ENCODE results near the gene NPL. TPM values are rescaled to one million over a fixed set of nuclear protein-coding genes. Genes with fewer than 3 reads are reported as not detected.

NPL gene
- total and polyA plus RNA-seq, 2 donors (not counting 3 experiments of a cell fraction or from before 2014, with no cell fraction given) = 0.14 to 0.75 TPM

GRCh38 chr1:182740120-182740519 is 49.5 kb upstream of the NPL start:
- no TSS peak for BruUV-seq (replicated peaks)
- DNase-seq (ENCODE audit: low read depth, low spot score) (no peak), FAIRE-seq (no peak)
- no peaks in the 10 kb centered on the region for H3K79me2 ChIP-seq (ENCODE audit: control insufficient read depth, insufficient read depth, low read length)
- H3K9me3 ChIP-seq (replicated peaks; ENCODE audit: control insufficient read depth, insufficient read depth, low read length) = no peaks in the 10 kb centered on the region
- no peak overlapping the region for H3K4me2 ChIP-seq (ENCODE audit: insufficient read depth, low read length)
- H3K36me3 ChIP-seq (ENCODE audit: control insufficient read depth in 2 of 2, extremely low read depth in 1 of 2, insufficient read depth in 2 of 2, low read length in 2 of 2) = no peaks in the 10 kb centered on the region
- no peak overlapping the region for H3K9ac ChIP-seq (replicated peaks; ENCODE audit: extremely low read depth, insufficient read depth, low read length)
- intact Hi-C loops (cut with micrococcal nuclease) (no loop called here), dilution Hi-C loops (cut with MboI; ENCODE audit: extremely low pct_ligation_motif_present, low sequenced_read_pairs) (no loop called here)
- no peak overlapping the region for H3K4me3 ChIP-seq (replicated peaks in 1 of 3; ENCODE audit: insufficient read depth in 1 of 3, low read depth in 1 of 3, low read length in 3 of 3)
- POLR2A ChIA-PET = no interaction called here
- H3K27ac ChIP-seq (ENCODE audit: insufficient read depth, low read depth, low read length) = no peak overlapping the region
- no peak for TF ChIP-seq EZH2 (IDR thresholded peaks at IDR 0.05; ENCODE audit: borderline replicate concordance, low read depth, low read length, severe bottlenecking)
- TF ChIP-seq GATA2 (IDR thresholded peaks at IDR 0.05; ENCODE audit: insufficient read depth, insufficient read length, low read depth, low read length) = no peak
- TF ChIP-seq POLR2AphosphoS5 (IDR thresholded peaks at IDR 0.05; ENCODE audit: insufficient read depth, low read depth, low read length) = no peak
- TF ChIP-seq FOS (IDR thresholded peaks at IDR 0.05; ENCODE audit: borderline replicate concordance, insufficient read depth, low read length) = no peak
- no peak for TF ChIP-seq POLR2A (IDR thresholded peaks at IDR 0.05; ENCODE audit: low read depth, low read length)
- no peak for TF ChIP-seq MYC (IDR thresholded peaks at IDR 0.05; ENCODE audit: low read depth, low read length)
- TF ChIP-seq CTCF (IDR thresholded peaks at IDR 0.05; ENCODE audit: extremely low read depth in 1 of 2, insufficient read depth in 1 of 2, low read depth in 1 of 2, low read length in 2 of 2) = no peak
- TF ChIP-seq JUN (IDR thresholded peaks at IDR 0.05; ENCODE audit: borderline replicate concordance, insufficient read depth, insufficient read length, low read depth) = no peak
- TF ChIP-seq MAX (IDR thresholded peaks at IDR 0.05; ENCODE audit: insufficient read depth, insufficient read length) = no peak
- H3K9me1 ChIP-seq (replicated peaks; ENCODE audit: control insufficient read depth, extremely low read depth, insufficient read depth, low read length) = no peaks in the 10 kb centered on the region
- no peaks in the 10 kb centered on the region for H3K4me1 ChIP-seq (ENCODE audit: control insufficient read depth, extremely low read depth, insufficient read depth, low read length)
- H3K27me3 ChIP-seq (ENCODE audit: control insufficient read depth in 2 of 2, insufficient read depth in 2 of 2, low read length in 2 of 2) = no peaks in the 10 kb centered on the region
- H2AFZ ChIP-seq (ENCODE audit: low read depth, low read length) = no peak overlapping the region
- CTCF ChIA-PET = no interaction called here
- H4K20me1 ChIP-seq (replicated peaks; ENCODE audit: control insufficient read depth, extremely low read depth, insufficient read depth, low read length) = no peaks in the 10 kb centered on the region
